Activated T-helper 1 cell treated with anti-CD3 and anti-CD28 coated beads, Interleukin-12 subunit alpha, Interleukin-12 subunit beta, Interleukin-2, Interleukin-4 antibody, amounts not matched to agents 30 ng/mL and 10 ng/mL and 1 ng/mL, durations not matched to agents 14 hours and 24 hours and 36 hours (primary cell): ENCODE measurements around the gene CYP2R1. TPM values are rescaled to one million over a fixed set of nuclear protein-coding genes. Genes with fewer than 3 reads are reported as not detected.

Experiments used
- DNase-seq: peaks from one replicate; pipeline ENCODE4 v3.0.0; 2021; ENCODE audit warnings: low spot score
- H3K27ac Mint-ChIP-seq: one replicate; pipeline ENCODE4 v1.8.0; 2021; ENCODE audit warnings: mild to moderate bottlenecking, mixed read lengths
- H3K27me3 Mint-ChIP-seq: one replicate; pipeline ENCODE4 v1.8.0; 2022; ENCODE audit warnings: mild to moderate bottlenecking, moderate library complexity, mixed read lengths; ENCODE audit not compliant: insufficient read depth
- H3K36me3 Mint-ChIP-seq: one replicate; pipeline ENCODE4 v1.8.0; 2021; ENCODE audit warnings: low read depth, mixed read lengths
- H3K4me1 Mint-ChIP-seq: one replicate; pipeline ENCODE4 v1.8.0; 2021; ENCODE audit warnings: low read depth, mixed read lengths
- H3K4me3 Mint-ChIP-seq: one replicate; pipeline ENCODE4 v1.8.0; 2021; ENCODE audit warnings: mild to moderate bottlenecking, moderate library complexity, mixed read lengths
- H3K9me3 Mint-ChIP-seq: one replicate; pipeline ENCODE4 v1.8.0; 2021; ENCODE audit warnings: mixed read lengths
- intact Hi-C: fragments of 100-400 bp; cut with micrococcal nuclease; formaldehyde crosslinking; loops from one replicate; pipeline ENCODE4 v1.15.1; 2024
- total RNA-seq: library from RNA; stranded (reverse); gene quantifications from 2 replicates; pipeline ENCODE4 v1.2.3, GENCODE V29; 2022

Gene CYP2R1
- total RNA-seq, 1 donor from 2014 or later = 13.7 TPM

GRCh38 chr11:14852571-14853177, 39.4 kb downstream of the CYP2R1 start:
- Mint-ChIP-seq H3K4me3 (no peak overlapping the region), H3K27me3 (no peaks in the 10 kb centered on the region), H3K4me1 (peaks cover 21% of the 10 kb centered on the region), H3K9me3 (peaks cover 23% of the 10 kb centered on the region), H3K36me3 (peaks cover 63% of the 10 kb centered on the region), H3K27ac (peak overlapping the region; percentile 58)
- intact Hi-C loops = no loop called here
- DNase-seq = no peak

GRCh38 chr11:14842002-14842401, 50.0 kb downstream of the CYP2R1 start:
- Mint-ChIP-seq H3K36me3 (peaks cover 69% of the 10 kb centered on the region), H3K27me3 (no peaks in the 10 kb centered on the region), H3K9me3 (peaks cover 9% of the 10 kb centered on the region), H3K4me1 (no peaks in the 10 kb centered on the region), H3K4me3 (no peak overlapping the region), H3K27ac (no peak overlapping the region)
- no peak for DNase-seq
- intact Hi-C loops = no loop called here

GRCh38 chr11:14835496-14836492, 56.2 kb downstream of the CYP2R1 start:
- peaks cover 3% of the 10 kb centered on the region for H3K9me3 Mint-ChIP-seq
- intact Hi-C loops = no loop called here
- H3K27ac Mint-ChIP-seq = no peak overlapping the region
- H3K36me3 Mint-ChIP-seq = peaks cover 46% of the 10 kb centered on the region
- H3K27me3 Mint-ChIP-seq = no peaks in the 10 kb centered on the region
- H3K4me3 Mint-ChIP-seq = no peak overlapping the region
- no peaks in the 10 kb centered on the region for H3K4me1 Mint-ChIP-seq
- DNase-seq = no peak

Other genes starting within 250 kb of the CYP2R1 start
- 62.8 and 64.0 TPM in 2 replicates for gene PDE3B, start 248.4 kb downstream of the CYP2R1 start, total RNA-seq
- gene CALCA, start 80.1 kb upstream of the CYP2R1 start, total RNA-seq = not detected in 2 replicates
- 0.49 and 0.52 TPM in 2 replicates for gene CALCB, start 181.4 kb upstream of the CYP2R1 start, total RNA-seq
- not detected in 2 replicates for gene INSC, start 222.7 kb upstream of the CYP2R1 start, total RNA-seq